Prostate gland (tissue), 2 donors: Measurements from ENCODE around the gene HBZ.

ENCODE experiments used
- POLR2A ChIP-seq: fragments of 450-650 bp; IDR thresholded peaks from one replicate; pipeline ENCODE4 v1.6.1; 2016; ENCODE audit warnings: antibody characterized with exemption, mild to moderate bottlenecking
- TF ChIP-seq, protein P1 (sequence below), 4 experiments: fragments of 200-600 bp in 2 of 4; fragments of 450-650 bp in 2 of 4; sonication (generic) in 2 of 4; IDR thresholded peaks; 1 replicate in 3 of 4; 2 replicates in 1 of 4; pipeline ENCODE4 v1.5.1; 2016 to 2019; ENCODE audit warnings: antibody characterized with exemption in 4 of 4, mild to moderate bottlenecking in 2 of 4, moderate library complexity in 2 of 4

DNA sequence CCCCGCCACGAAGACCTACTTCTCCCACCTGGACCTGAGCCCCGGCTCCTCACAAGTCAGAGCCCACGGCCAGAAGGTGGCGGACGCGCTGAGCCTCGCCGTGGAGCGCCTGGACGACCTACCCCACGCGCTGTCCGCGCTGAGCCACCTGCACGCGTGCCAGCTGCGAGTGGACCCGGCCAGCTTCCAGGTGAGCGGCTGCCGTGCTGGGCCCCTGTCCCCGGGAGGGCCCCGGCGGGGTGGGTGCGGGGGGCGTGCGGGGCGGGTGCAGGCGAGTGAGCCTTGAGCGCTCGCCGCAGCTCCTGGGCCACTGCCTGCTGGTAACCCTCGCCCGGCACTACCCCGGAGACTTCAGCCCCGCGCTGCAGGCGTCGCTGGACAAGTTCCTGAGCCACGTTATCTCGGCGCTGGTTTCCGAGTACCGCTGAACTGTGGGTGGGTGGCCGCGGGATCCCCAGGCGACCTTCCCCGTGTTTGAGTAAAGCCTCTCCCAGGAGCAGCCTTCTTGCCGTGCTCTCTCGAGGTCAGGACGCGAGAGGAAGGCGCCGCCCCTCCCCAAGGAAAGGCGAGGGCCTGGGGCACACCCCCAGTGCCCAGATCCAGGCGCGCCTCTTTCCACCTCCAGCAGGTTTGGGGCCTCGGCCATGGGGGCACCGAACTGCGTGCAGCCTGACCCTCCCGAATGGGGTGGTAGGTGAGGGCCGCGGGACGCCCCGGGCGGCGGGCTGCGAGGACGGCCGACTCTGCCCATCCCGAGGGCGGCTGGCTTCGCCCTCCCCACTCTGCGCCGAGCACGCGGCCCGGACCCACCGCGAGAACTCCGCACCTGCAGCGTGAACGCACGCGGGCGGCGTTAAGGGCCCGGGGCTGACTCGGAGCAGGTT lies 28.5 kb downstream of the HBZ start:
- TF ChIP-seq, protein P1, sequence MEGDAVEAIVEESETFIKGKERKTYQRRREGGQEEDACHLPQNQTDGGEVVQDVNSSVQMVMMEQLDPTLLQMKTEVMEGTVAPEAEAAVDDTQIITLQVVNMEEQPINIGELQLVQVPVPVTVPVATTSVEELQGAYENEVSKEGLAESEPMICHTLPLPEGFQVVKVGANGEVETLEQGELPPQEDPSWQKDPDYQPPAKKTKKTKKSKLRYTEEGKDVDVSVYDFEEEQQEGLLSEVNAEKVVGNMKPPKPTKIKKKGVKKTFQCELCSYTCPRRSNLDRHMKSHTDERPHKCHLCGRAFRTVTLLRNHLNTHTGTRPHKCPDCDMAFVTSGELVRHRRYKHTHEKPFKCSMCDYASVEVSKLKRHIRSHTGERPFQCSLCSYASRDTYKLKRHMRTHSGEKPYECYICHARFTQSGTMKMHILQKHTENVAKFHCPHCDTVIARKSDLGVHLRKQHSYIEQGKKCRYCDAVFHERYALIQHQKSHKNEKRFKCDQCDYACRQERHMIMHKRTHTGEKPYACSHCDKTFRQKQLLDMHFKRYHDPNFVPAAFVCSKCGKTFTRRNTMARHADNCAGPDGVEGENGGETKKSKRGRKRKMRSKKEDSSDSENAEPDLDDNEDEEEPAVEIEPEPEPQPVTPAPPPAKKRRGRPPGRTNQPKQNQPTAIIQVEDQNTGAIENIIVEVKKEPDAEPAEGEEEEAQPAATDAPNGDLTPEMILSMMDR (IDR thresholded peaks at IDR 0.05) = no peak
- no peak for TF ChIP-seq POLR2A
